Fibroblast of the conjunctiva (primary cell): ENCODE measurements around the gene ZNF462.

Experiments
- DNase-seq: peaks from one replicate; pipeline ENCODE4 v3.0.0-alpha.2; 2010; ENCODE audit warnings: low read depth

The ZNF462 gene

DNA sequence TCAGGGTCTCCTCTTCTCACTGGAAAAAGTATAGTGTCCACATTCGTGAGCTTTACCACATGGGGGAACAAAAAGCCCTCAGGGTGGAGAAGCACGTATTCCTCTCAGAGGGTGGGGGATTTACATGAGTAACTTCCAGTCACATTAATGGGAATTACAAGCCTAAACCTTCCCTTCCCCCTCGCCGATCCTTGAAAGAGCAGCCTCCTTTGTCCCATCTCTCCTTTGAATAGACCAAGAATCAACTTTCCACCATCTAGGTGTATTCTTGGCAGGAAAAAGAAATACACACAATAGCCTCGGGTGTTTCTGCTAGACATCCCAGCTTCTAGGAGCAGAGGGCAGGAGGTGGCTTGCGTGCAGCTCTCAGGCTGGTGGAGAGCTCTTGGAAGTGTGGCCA is 144.4 kb downstream of the ZNF462 start:
- no peak for DNase-seq

- DNase-seq = no peak
These were observed 145.0 kb downstream of the ZNF462 start for GRCh38 chr9:107008011-107008410.

GRCh38 chr9:107008447-107008846 is 145.5 kb downstream of the ZNF462 start:
- no peak for DNase-seq

DNA sequence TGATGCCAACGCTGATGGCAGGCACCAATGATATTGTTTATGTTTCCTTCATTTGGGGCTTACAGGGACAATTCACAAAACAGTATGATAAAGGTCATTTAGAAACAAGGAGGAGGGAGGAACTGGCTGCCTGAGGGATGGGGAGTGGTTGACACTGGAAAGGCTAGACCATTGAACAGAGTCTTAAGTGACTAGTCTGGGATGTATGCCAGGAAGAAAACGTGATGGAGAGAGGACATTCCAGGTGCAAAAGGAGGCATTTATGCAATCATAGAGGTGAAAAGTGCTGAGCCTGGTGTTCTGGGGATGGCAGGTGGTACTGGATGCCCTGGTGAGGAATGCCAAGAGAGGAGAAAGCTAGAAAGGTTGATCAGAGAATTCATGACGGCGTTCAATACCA is 153.4 kb downstream of the ZNF462 start:
- DNase-seq = no peak

DNA sequence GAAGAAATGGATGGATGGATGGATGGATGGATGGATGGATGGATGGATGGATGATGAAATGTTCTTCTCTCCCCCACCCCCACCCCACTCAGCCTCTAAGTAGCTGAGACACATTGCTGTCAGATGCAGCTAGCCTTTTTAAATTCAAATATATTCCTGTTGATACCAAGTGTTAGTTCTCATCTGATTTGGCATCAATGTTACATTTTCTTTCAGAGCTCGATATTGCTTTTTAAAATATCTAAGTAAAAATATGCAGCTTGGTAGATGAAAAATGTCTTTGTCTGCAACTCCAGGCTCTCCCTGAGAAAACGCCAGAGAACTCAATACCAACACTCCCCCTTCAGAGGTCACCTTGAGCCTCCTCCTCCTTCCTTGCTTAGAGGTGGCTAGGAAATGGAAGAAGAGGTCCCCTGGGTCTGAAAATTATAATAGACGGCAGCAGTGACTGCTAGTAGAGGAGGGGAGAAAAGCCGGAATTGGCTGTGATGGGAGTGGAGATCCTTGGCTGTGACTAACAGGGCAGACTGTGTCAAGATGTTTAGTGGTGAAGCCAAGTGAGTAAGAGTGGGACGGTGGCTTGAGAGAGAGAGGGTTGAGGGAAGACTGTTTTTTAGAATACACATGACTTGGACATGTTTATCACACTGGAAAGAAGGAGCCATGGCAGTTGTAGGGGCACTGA is 156.0 kb downstream of the ZNF462 start:
- DNase-seq = peak; percentile 46

DNA sequence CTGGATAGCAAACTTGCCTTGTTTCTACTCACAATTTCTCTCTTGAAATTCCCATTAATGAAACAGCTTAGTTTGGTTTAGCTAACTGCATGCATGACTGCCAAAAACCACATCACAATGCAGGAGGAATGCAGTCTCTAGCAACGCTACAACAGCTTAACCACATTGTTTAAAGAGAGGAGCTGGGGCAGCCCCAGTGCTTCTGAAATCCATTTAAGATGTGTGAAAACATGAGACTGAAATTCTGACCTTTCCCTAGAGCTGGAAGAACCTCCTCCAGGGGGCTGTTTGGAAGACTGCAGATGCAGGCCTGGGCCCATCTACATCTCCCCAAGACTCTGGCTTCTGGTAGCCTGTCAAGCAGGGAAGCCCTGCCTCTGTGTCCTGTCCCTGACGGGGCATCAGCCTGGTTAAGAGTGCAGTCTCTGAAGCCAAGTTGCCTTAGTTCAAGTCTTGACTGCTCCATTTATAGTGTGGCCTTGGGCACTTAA is 157.1 kb downstream of the ZNF462 start:
- peak; percentile 89 for DNase-seq

DNA sequence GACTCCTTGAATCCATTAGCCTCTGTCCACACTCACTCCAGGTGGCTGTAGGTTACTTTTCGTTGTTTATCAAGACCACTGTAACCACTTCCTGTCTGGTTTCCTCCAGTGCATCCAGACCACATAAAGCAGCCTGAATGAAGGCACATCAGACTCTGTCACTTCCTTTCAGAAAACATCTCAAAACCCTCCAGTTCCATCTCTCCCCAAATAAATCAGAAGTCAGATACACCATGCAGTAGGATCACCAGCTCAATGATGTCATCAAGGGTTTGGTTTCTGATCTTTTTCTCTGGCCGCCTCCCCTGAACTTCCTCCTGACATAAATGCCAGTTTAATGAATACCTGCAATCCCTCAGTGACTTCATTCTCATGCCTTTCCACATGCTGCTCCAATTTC is 161.2 kb downstream of the ZNF462 start:
- no peak for DNase-seq

- DNase-seq = no peak
These were observed 162.5 kb downstream of the ZNF462 start for GRCh38 chr9:107025260-107026035.

DNA sequence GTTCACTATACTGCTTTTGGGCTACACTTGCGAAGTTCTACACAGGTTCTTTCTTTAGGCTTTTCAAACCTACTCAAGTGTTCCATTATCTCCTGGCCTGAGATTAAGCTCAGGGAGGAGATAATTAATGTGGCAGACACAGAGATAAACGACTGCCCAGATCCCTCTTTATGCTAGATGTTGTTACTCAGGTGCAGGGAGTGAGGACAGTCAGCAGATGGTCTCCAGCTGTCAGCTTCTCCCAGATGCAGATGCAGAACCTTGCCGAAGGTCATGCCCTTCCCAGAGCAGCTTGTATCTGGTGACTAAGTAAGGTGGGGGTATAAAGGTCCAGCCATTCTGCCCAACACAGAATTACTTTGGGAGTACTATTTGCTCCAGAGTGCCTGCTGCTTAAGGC is 166.2 kb downstream of the ZNF462 start:
- DNase-seq = no peak

GRCh38 chr9:107033966-107034365 is 171.0 kb downstream of the ZNF462 start:
- no peak for DNase-seq

- DNase-seq = no peak
These were observed 171.9 kb downstream of the ZNF462 start for GRCh38 chr9:107034831-107035230.

- no peak for DNase-seq
These were observed 173.4 kb downstream of the ZNF462 start for GRCh38 chr9:107036367-107036766.

GRCh38 chr9:107039542-107039941 is 176.6 kb downstream of the ZNF462 start:
- no peak for DNase-seq

DNA sequence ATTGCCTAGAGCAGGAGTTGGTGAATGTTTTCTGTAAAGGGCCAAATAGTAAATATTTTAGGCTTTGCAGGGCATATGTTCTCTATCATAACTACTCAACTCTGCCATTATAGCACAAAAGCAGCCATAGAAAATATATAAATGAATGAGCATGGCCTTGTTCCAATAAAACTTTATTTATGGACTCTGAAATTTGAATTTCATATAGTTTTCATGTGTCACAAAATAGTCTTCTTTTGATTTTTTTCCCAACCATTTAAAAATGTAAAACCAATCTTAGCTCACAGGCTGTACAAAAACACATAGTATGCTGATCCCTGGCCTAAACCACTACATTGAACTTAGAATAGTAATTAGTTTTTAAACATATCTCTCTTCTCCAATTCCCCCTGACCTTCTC is 179.6 kb downstream of the ZNF462 start:
- DNase-seq = no peak

GRCh38 chr9:107043886-107044285 is 180.9 kb downstream of the ZNF462 start:
- DNase-seq = no peak

GRCh38 chr9:107044872-107045271 is 181.9 kb downstream of the ZNF462 start:
- DNase-seq = no peak

DNA sequence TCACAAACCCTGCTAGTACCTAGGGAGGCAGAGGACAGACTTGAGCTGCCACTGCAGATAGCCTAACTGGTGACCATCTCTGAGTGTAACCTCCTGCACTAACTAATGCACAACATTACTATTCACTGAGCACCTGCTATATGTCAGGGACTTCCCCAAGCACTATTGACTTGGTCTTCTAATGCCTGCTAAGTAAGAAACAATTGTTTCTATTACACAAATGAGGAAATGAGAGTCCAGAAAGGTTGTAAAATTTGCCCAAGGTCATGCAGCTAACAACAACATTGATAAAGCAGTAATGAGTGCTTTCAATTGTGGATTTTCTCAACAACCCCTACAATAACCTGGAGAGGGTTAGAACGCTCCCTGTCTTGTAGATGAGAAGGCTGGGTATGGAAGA is 183.7 kb downstream of the ZNF462 start:
- no peak for DNase-seq

- DNase-seq = no peak
These were observed 186.3 kb downstream of the ZNF462 start for GRCh38 chr9:107049046-107049802.

GRCh38 chr9:107049803-107050184 is 186.8 kb downstream of the ZNF462 start:
- DNase-seq = no peak

- no peak for DNase-seq
These were observed 188.4 kb downstream of the ZNF462 start for GRCh38 chr9:107051392-107051791.

DNA sequence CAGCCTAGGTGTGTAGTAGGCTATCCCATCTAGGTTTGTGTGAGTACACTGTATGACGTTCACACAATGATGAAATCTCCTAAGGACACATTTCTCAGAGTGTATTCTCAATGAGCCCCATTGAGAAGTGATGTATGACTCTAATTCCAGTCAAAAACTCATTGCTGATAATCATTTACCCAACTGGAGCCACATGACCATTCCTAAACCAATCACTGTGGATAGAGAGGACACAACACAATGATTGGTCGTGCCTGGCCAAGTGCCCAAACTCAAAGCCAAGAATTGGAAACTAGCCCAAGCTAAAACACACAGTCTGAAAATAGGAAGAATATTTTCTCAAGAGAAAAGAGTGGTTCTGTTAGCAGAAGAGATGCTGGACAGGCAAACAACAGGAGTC is 191.2 kb downstream of the ZNF462 start:
- DNase-seq = no peak

GRCh38 chr9:107059220-107059619 is 196.3 kb downstream of the ZNF462 start:
- DNase-seq = no peak

DNA sequence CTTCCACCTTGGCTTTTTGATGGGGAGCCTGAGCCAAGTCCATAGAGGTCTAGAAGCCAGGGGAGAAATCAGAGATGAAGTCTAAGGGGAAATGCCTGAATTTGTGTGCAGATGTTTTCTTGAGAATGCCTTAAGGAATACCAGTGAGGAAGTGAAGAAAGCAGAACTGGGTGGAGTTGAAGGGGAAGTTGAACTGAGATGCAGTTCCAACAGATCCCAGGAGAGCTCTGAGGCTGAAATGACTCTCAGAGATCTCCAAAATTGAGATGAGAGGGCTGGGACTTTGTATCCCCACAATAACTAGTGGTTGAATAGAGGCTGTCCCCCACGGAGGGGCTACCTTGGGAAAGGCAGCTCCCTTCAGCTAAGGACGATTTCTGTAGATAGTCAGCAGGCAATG is 197.1 kb downstream of the ZNF462 start:
- no peak for DNase-seq
